ENCODE results near the gene PLEKHA7. TPM values are rescaled to one million over a fixed set of nuclear protein-coding genes. Genes with fewer than 3 reads are reported as not detected.

The PLEKHA7 gene
- total RNA-seq, 6 donors from 2014 or later, result 27.5 to 87.0 (median 48.6) TPM

GRCh38 chr11:16928044-16928443 lies 86.2 kb downstream of the PLEKHA7 start:
- Histone ChIP-seq H3K9me3 (no peaks in the 10 kb centered on the region), H3K36me3 (no peaks in the 10 kb centered on the region), H3K27ac (no peak overlapping the region), H3K4me1 (peaks cover 15 to 29% (median 19%) of the 10 kb centered on the region in 4 donors), H3K4me3 (no peak overlapping the region), H3K27me3 (peaks cover 0 to 5% (median 0%) of the 10 kb centered on the region in 4 donors)
- WGBS, 2 donors, result 74 to 81% methylated on average over 4 of the region's 4 CpGs
- no peak for ATAC-seq (ENCODE audit: low FRiP score in 2 of 2)
- TF ChIP-seq POLR2AphosphoS5 (IDR thresholded peaks at IDR 0.05), result no peak
- TF ChIP-seq CTCF (IDR thresholded peaks at IDR 0.05), result no peak
- TF ChIP-seq EP300 (IDR thresholded peaks at IDR 0.05), result no peak
- no peak for TF ChIP-seq POLR2A (IDR thresholded peaks at IDR 0.05)
- no peak for DNase-seq

- Histone ChIP-seq H3K9me3 (no peaks in the 10 kb centered on the region), H3K4me3 (no peak overlapping the region), H3K27ac (no peak overlapping the region), H3K36me3 (no peaks in the 10 kb centered on the region), H3K4me1 (peaks cover 15 to 29% (median 20%) of the 10 kb centered on the region in 4 donors), H3K27me3 (peaks cover 0 to 5% (median 0%) of the 10 kb centered on the region in 4 donors)
- WGBS, 2 donors, result 69 to 80% methylated on average over 9 of the region's 9 CpGs
- DNase-seq, result no peak
- no peak for ATAC-seq (ENCODE audit: low FRiP score in 2 of 2)
- TF ChIP-seq POLR2A (IDR thresholded peaks at IDR 0.05) (no peak), CTCF (IDR thresholded peaks at IDR 0.05) (no peak)
Measured at GRCh38 chr11:16926883-16927626, 87.2 kb downstream of the PLEKHA7 start.

- H3K27me3 ChIP-seq, result peaks cover 0 to 5% (median 0%) of the 10 kb centered on the region in 4 donors
- DNase-seq (peak; percentile 35 to 89), ATAC-seq (ENCODE audit: low FRiP score in 2 of 2) (peak; percentile 71 to 84)
- H3K27ac ChIP-seq, result peak overlapping the region in 3 of 4 donors; percentile 1 to 62 (median 45)
- H3K36me3 ChIP-seq, result no peaks in the 10 kb centered on the region
- peaks cover 15 to 29% (median 20%) of the 10 kb centered on the region in 4 donors for H3K4me1 ChIP-seq
- WGBS, 2 donors, result 0 to 2% methylated on average over 2 to 42 of the region's 52 CpGs
- no peaks in the 10 kb centered on the region for H3K9me3 ChIP-seq
- TF ChIP-seq EP300 (IDR thresholded peaks at IDR 0.05) (no peak), POLR2A (IDR thresholded peaks at IDR 0.05) (no peak), CTCF (IDR thresholded peaks at IDR 0.05) (no peak), POLR2AphosphoS5 (IDR thresholded peaks at IDR 0.05) (no peak)
- peak overlapping the region; percentile 13 to 50 (median 44) for H3K4me3 ChIP-seq
Measured at GRCh38 chr11:16925561-16926065, 88.6 kb downstream of the PLEKHA7 start.

GRCh38 chr11:16924826-16925560 lies 89.2 kb downstream of the PLEKHA7 start:
- DNase-seq (peak; percentile 58 to 79), ATAC-seq (ENCODE audit: low FRiP score in 2 of 2) (peak; percentile 59 to 90)
- peak overlapping the region in 3 of 4 donors; percentile 1 to 62 (median 45) for H3K27ac ChIP-seq
- 3 to 10% methylated on average over 2 to 43 of the region's 51 CpGs for WGBS, 2 donors
- no peaks in the 10 kb centered on the region for H3K9me3 ChIP-seq
- H3K4me1 ChIP-seq, result peaks cover 15 to 29% (median 20%) of the 10 kb centered on the region in 4 donors
- TF ChIP-seq EP300 (IDR thresholded peaks at IDR 0.05) (no peak), POLR2AphosphoS5 (IDR thresholded peaks at IDR 0.05) (no peak), CTCF (IDR thresholded peaks at IDR 0.05) (no peak), POLR2A (IDR thresholded peaks at IDR 0.05) (no peak)
- no peaks in the 10 kb centered on the region for H3K36me3 ChIP-seq
- H3K4me3 ChIP-seq, result peak overlapping the region; percentile 13 to 50 (median 44)
- peaks cover 0 to 5% (median 0%) of the 10 kb centered on the region in 4 donors for H3K27me3 ChIP-seq

All from upper lobe of left lung (tissue), 6 donors.